IMR-90 (cell line): Measurements from ENCODE around the gene DSCAML1. TPM values are rescaled to one million over a fixed set of nuclear protein-coding genes. Genes with fewer than 3 reads are reported as not detected.

Experiments used
- ATAC-seq: fragments of 200-7000 bp; cut with Tn5 transposase; 2 replicates; pipeline ENCODE4 v1.9.1; 2020; ENCODE audit warnings: low read depth, mild to moderate bottlenecking, moderate library complexity
- BruUV-seq: library from RNA; stranded (reverse); fragments of 400-500 nt; replicated peaks from 2 replicates; lab custom pipeline; 2021; lab: Mats Ljungman, UMichigan
- CTCF ChIA-PET: fragments of 300-600 bp; formaldehyde crosslinking; extraction: SDS; loops from one replicate; lab custom pipeline; 2021; ENCODE audit warnings: antibody characterized with exemption; lab: Yijun Ruan, JAX
- POLR2A ChIA-PET: fragments of 300-600 bp; sonication (Branson Sonifier 250); formaldehyde crosslinking; loops from one replicate; lab custom pipeline; 2022; ENCODE audit warnings: antibody characterized with exemption; ENCODE audit not compliant: unreplicated experiment; lab: Charles Lee
- DNase-seq: peaks from one replicate; pipeline ENCODE4 v3.0.0; 2013
- H2AFZ ChIP-seq: replicated peaks from 2 replicates; pipeline ENCODE3; 2013; ENCODE audit warnings: low read length, mild to moderate bottlenecking; ENCODE audit not compliant: poor library complexity
- H2AK5ac ChIP-seq: 2 replicates; pipeline ENCODE4 v1.6.1; 2013; ENCODE audit warnings: low read depth, low read length, inconsistent platforms
- H2AK9ac ChIP-seq: replicated peaks from 2 replicates; pipeline ENCODE3; 2013; ENCODE audit warnings: mild to moderate bottlenecking, low read depth, low read length, moderate library complexity; ENCODE audit not compliant: poor library complexity
- H2BK120ac ChIP-seq: 2 replicates; pipeline ENCODE4 v1.6.1; 2013; ENCODE audit warnings: low read depth, low read length, inconsistent platforms
- H2BK15ac ChIP-seq: 3 replicates; pipeline ENCODE4 v1.6.1; 2013; ENCODE audit warnings: low read depth, low read length, inconsistent platforms
- H2BK20ac ChIP-seq: 2 replicates; pipeline ENCODE4 v1.6.1; 2013; ENCODE audit warnings: low read depth, mild to moderate bottlenecking, inconsistent platforms, low read length, moderate library complexity
- H2BK5ac ChIP-seq: 2 replicates; pipeline ENCODE4 v1.6.1; 2013; ENCODE audit warnings: mild to moderate bottlenecking, low read depth, low read length, inconsistent platforms; ENCODE audit not compliant: poor library complexity, severe bottlenecking
- H3K14ac ChIP-seq: replicated peaks from 2 replicates; pipeline ENCODE4 v1.6.1; 2013; ENCODE audit warnings: low read depth, low read length, inconsistent platforms
- H3K18ac ChIP-seq: 2 replicates; pipeline ENCODE4 v1.6.1; 2013; ENCODE audit warnings: low read depth, low read length, control low read depth
- H3K23ac ChIP-seq: 2 replicates; pipeline ENCODE4 v1.6.1; 2013; ENCODE audit warnings: low read depth, low read length, inconsistent platforms
- H3K27ac ChIP-seq: 2 replicates; pipeline ENCODE4 v1.5.1; 2013; ENCODE audit warnings: mild to moderate bottlenecking, control low read depth, low read length; ENCODE audit not compliant: insufficient read depth
- H3K27me3 ChIP-seq: 2 replicates; pipeline ENCODE4 v1.6.1; 2013; ENCODE audit warnings: low read length; ENCODE audit not compliant: control insufficient read depth, insufficient read depth
- H3K36me3 ChIP-seq: 2 replicates; pipeline ENCODE4 v1.6.1; 2013; ENCODE audit warnings: low read length, mixed read lengths; ENCODE audit not compliant: control insufficient read depth, insufficient read depth
- H3K4ac ChIP-seq: 2 replicates; pipeline ENCODE4 v1.6.1; 2013; ENCODE audit warnings: low read depth, low read length, inconsistent platforms
- H3K4me1 ChIP-seq: 2 replicates; pipeline ENCODE4 v1.6.1; 2013; ENCODE audit warnings: low read length, mixed read lengths; ENCODE audit not compliant: control insufficient read depth, insufficient read depth
- H3K4me2 ChIP-seq: 2 replicates; pipeline ENCODE4 v1.6.1; 2013; ENCODE audit warnings: low read depth, mild to moderate bottlenecking, control low read depth, low read length, moderate library complexity
- H3K4me3 ChIP-seq: 2 replicates; pipeline ENCODE4 v1.5.1; 2013; ENCODE audit warnings: low read depth, mild to moderate bottlenecking, control low read depth, low read length, moderate library complexity; ENCODE audit not compliant: insufficient read depth
- H3K56ac ChIP-seq: 2 replicates; pipeline ENCODE4 v1.6.1; 2013; ENCODE audit warnings: low read length, inconsistent platforms; ENCODE audit not compliant: insufficient read depth; ENCODE audit errors: extremely low read depth
- H3K79me1 ChIP-seq, 2 experiments: 2 replicates each; pipeline ENCODE4 v1.6.1; 2013; ENCODE audit warnings: low read length in 2 of 2, inconsistent platforms in 1 of 2, low read depth in 1 of 2
- H3K9ac ChIP-seq: 2 replicates; pipeline ENCODE4 v1.6.1; 2013; ENCODE audit warnings: low read depth, low read length, control low read depth
- H3K9me1 ChIP-seq: 2 replicates; pipeline ENCODE4 v1.6.1; 2013; ENCODE audit warnings: low read length, inconsistent platforms; ENCODE audit not compliant: insufficient read depth
- H3K9me3 ChIP-seq: 2 replicates; pipeline ENCODE4 v1.6.1; 2013; ENCODE audit warnings: low read length; ENCODE audit not compliant: control insufficient read depth, insufficient read depth
- H4K20me1 ChIP-seq: 2 replicates; pipeline ENCODE4 v1.6.1; 2013; ENCODE audit warnings: low read length, inconsistent platforms; ENCODE audit not compliant: insufficient read depth
- H4K5ac ChIP-seq: 2 replicates; pipeline ENCODE4 v1.6.1; 2013; ENCODE audit warnings: mild to moderate bottlenecking, low read depth, low read length, control low read depth
- H4K8ac ChIP-seq, 2 experiments: 2 replicates each; pipeline ENCODE4 v1.6.1; 2013; ENCODE audit warnings: low read depth in 2 of 2, low read length in 2 of 2, control low read depth in 1 of 2, inconsistent platforms in 1 of 2
- H4K91ac ChIP-seq: 2 replicates; pipeline ENCODE4 v1.6.1; 2013; ENCODE audit warnings: low read depth, low read length, inconsistent platforms; ENCODE audit not compliant: insufficient read depth
- BHLHE40 ChIP-seq: fragments of 150-350 bp; IDR thresholded peaks from 2 replicates; pipeline ENCODE4 v1.6.1; 2016; ENCODE audit warnings: mild to moderate bottlenecking, low read depth, low read length
- CEBPB ChIP-seq: IDR thresholded peaks from 2 replicates; pipeline ENCODE4 v1.6.1; 2012; ENCODE audit warnings: low read depth, low read length, improper control_type of control experiment
- CHD1 ChIP-seq: IDR thresholded peaks from 2 replicates; pipeline ENCODE4 v1.6.1; 2012; ENCODE audit warnings: low read depth, low read length, improper control_type of control experiment
- FOS ChIP-seq: fragments of 150-350 bp; IDR thresholded peaks from 2 replicates; pipeline ENCODE4 v1.6.1; 2016; ENCODE audit warnings: low read depth, low read length
- MAFK ChIP-seq: IDR thresholded peaks from 2 replicates; pipeline ENCODE4 v1.6.1; 2012; ENCODE audit warnings: low read depth, low read length, improper control_type of control experiment
- MAZ ChIP-seq: IDR thresholded peaks from 2 replicates; pipeline ENCODE4 v1.6.1; 2012; ENCODE audit warnings: low read depth, mild to moderate bottlenecking, low read length, improper control_type of control experiment, moderate library complexity, borderline replicate concordance
- MXI1 ChIP-seq: IDR thresholded peaks from 2 replicates; pipeline ENCODE4 v1.6.1; 2012; ENCODE audit warnings: low read depth, mild to moderate bottlenecking, low read length, moderate library complexity, borderline replicate concordance
- NFE2L2 ChIP-seq: fragments of 150-350 bp; IDR thresholded peaks from 2 replicates; pipeline ENCODE4 v1.6.1; 2016; ENCODE audit warnings: low read depth, mild to moderate bottlenecking, low read length
- POLR2A ChIP-seq: IDR thresholded peaks from 2 replicates; pipeline ENCODE4 v1.6.1; 2012; ENCODE audit warnings: mild to moderate bottlenecking, low read depth, low read length
- RAD21 ChIP-seq: IDR thresholded peaks from 2 replicates; pipeline ENCODE4 v1.6.1; 2012; ENCODE audit warnings: low read length, improper control_type of control experiment
- RCOR1 ChIP-seq: IDR thresholded peaks from 2 replicates; pipeline ENCODE4 v1.6.1; 2012; ENCODE audit warnings: mild to moderate bottlenecking, low read length, improper control_type of control experiment; ENCODE audit not compliant: insufficient replicate concordance
- RFX5 ChIP-seq: IDR thresholded peaks from 2 replicates; pipeline ENCODE4 v1.8.0; 2012; ENCODE audit warnings: low read depth, mild to moderate bottlenecking, low read length, moderate library complexity
- SMC3 ChIP-seq: fragments of 150-350 bp; IDR thresholded peaks from 2 replicates; pipeline ENCODE4 v1.6.1; 2016; ENCODE audit warnings: low read depth, mild to moderate bottlenecking, antibody characterized with exemption, low read length, moderate library complexity
- USF2 ChIP-seq: fragments of 150-350 bp; IDR thresholded peaks from 2 replicates; pipeline ENCODE4 v1.6.1; 2017; ENCODE audit warnings: mild to moderate bottlenecking, antibody characterized with exemption, low read length, low read depth
- WGBS, 2 experiments: methylation state at CpG; one replicate each; pipeline versions ENCODE4 v1.1.5 to v1.1.7; 2013; ENCODE audit warnings: missing lambda C conversion rate in 2 of 2; ENCODE audit not compliant: insufficient read length in 1 of 2; ENCODE audit errors: extremely low coverage in 2 of 2; 5-methylcytosine and 5-hydroxymethylcytosine counted together
- dilution Hi-C: fragments of 300-500 bp; cut with HindIII; formaldehyde crosslinking; loops from one replicate; pipeline ENCODE4 v1.14.3; 2018; ENCODE audit warnings: low sequenced_read_pairs; ENCODE audit not compliant: unreplicated experiment
- in situ Hi-C: fragments of 300-500 bp; cut with MboI; formaldehyde crosslinking; loops from 3 replicates; pipeline ENCODE4 v1.14.3; 2019; ENCODE audit warnings: low sequenced_read_pairs, inconsistent platforms, mixed read lengths
- intact Hi-C: fragments of 100-400 bp; cut with micrococcal nuclease; formaldehyde crosslinking; loops from 2 replicates; pipeline ENCODE4 v1.10.0; 2022
- polyA plus RNA-seq, 3 experiments: library from polyadenylated mRNA; depleted of rRNA; stranded (reverse); fragments of >200 nt; gene quantifications; 2 replicates each; pipeline ENCODE4 v1.2.3, GENCODE V29; 2012; ENCODE audit warnings: low replicate concordance in 1 of 3
- total RNA-seq: library from RNA; depleted of rRNA; stranded (reverse); fragments of >200 nt; gene quantifications from 2 replicates; pipeline ENCODE4 v1.2.3, GENCODE V29; 2012
- TF ChIP-seq, protein P1 (sequence below): conservative IDR thresholded peaks from 2 replicates; pipeline ENCODE4 v1.5.1; 2012; ENCODE audit warnings: mild to moderate bottlenecking, low read depth, low read length, improper control_type of control experiment
- TF ChIP-seq, protein P2 (sequence below): fragments of 150-350 bp; IDR thresholded peaks from 2 replicates; pipeline ENCODE4 v1.6.1; 2016; ENCODE audit warnings: low read depth, mild to moderate bottlenecking, low read length, moderate library complexity, borderline replicate concordance

Gene DSCAML1
- total and polyA plus RNA-seq, 2 of the 4 experiments (the other 2 are of a cell fraction): not detected

GRCh38 chr11:117632306-117632705 is 164.7 kb downstream of the DSCAML1 start:
- Histone ChIP-seq H3K56ac (no peak overlapping the region), H3K4me3 (no peak overlapping the region), H3K36me3 (no peaks in the 10 kb centered on the region), H2BK120ac (no peak overlapping the region), H3K4me1 (no peaks in the 10 kb centered on the region), H2AK9ac (no peak overlapping the region), H3K27me3 (peaks cover 9% of the 10 kb centered on the region), H3K27ac (no peak overlapping the region), H3K18ac (no peak overlapping the region), H3K4ac (no peak overlapping the region), H4K5ac (no peak overlapping the region), H3K4me2 (no peak overlapping the region), H3K9ac (no peak overlapping the region), H3K14ac (no peak overlapping the region), H3K23ac (no peak overlapping the region), H4K20me1 (no peaks in the 10 kb centered on the region), H2BK5ac (no peak overlapping the region), H2BK15ac (no peak overlapping the region), H3K79me1 (no peaks in the 10 kb centered on the region), H2AFZ (no peak overlapping the region), H4K8ac (no peak overlapping the region), H2BK20ac (no peak overlapping the region), H3K9me3 (no peaks in the 10 kb centered on the region), H2AK5ac (no peak overlapping the region), H3K9me1 (no peaks in the 10 kb centered on the region), H4K91ac (no peak overlapping the region)
- WGBS, 2 experiments: 51% methylated on average over 3 of the region's 3 CpGs; no CpG with 5 or more reads in 1 of the 2 experiments
- ATAC-seq: no peak
- POLR2A ChIA-PET: no interaction called here
- dilution Hi-C loops: no loop called here
- intact Hi-C loops: no loop called here
- in situ Hi-C loops: no loop called here
- BruUV-seq: no TSS peak
- CTCF ChIA-PET: no interaction called here
- TF ChIP-seq USF2: no peak
- TF ChIP-seq, protein P1, sequence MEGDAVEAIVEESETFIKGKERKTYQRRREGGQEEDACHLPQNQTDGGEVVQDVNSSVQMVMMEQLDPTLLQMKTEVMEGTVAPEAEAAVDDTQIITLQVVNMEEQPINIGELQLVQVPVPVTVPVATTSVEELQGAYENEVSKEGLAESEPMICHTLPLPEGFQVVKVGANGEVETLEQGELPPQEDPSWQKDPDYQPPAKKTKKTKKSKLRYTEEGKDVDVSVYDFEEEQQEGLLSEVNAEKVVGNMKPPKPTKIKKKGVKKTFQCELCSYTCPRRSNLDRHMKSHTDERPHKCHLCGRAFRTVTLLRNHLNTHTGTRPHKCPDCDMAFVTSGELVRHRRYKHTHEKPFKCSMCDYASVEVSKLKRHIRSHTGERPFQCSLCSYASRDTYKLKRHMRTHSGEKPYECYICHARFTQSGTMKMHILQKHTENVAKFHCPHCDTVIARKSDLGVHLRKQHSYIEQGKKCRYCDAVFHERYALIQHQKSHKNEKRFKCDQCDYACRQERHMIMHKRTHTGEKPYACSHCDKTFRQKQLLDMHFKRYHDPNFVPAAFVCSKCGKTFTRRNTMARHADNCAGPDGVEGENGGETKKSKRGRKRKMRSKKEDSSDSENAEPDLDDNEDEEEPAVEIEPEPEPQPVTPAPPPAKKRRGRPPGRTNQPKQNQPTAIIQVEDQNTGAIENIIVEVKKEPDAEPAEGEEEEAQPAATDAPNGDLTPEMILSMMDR: no peak
- no peak for TF ChIP-seq MAFK
- TF ChIP-seq POLR2A: no peak
- TF ChIP-seq, protein P2, sequence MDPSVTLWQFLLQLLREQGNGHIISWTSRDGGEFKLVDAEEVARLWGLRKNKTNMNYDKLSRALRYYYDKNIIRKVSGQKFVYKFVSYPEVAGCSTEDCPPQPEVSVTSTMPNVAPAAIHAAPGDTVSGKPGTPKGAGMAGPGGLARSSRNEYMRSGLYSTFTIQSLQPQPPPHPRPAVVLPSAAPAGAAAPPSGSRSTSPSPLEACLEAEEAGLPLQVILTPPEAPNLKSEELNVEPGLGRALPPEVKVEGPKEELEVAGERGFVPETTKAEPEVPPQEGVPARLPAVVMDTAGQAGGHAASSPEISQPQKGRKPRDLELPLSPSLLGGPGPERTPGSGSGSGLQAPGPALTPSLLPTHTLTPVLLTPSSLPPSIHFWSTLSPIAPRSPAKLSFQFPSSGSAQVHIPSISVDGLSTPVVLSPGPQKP: no peak
- no peak for TF ChIP-seq MXI1
- no peak for TF ChIP-seq FOS
- no peak for TF ChIP-seq SMC3
- TF ChIP-seq NFE2L2: no peak
- no peak for TF ChIP-seq MAZ
- no peak for TF ChIP-seq RAD21
- TF ChIP-seq RFX5: no peak
- TF ChIP-seq BHLHE40: no peak
- no peak for TF ChIP-seq CHD1
- TF ChIP-seq RCOR1: no peak
- no peak for TF ChIP-seq CEBPB
- no peak for DNase-seq
